Left colon (tissue), 2 donors: ENCODE results near the gene PCP2. TPM values are rescaled to one million over a fixed set of nuclear protein-coding genes. Genes with fewer than 3 reads are reported as not detected.
"Not testable (repeated sequence)": the region's sequence is repeated elsewhere in the genome, so short reads cannot be mapped to it uniquely, and the experiment has no call there.

ENCODE experiments used
- ATAC-seq: fragments of 200-7000 bp; cut with Tn5 transposase; one replicate; pipeline ENCODE4 v1.9.1; 2020; ENCODE audit warnings: mild to moderate bottlenecking, moderate library complexity
- DNase-seq, 2 donors: peaks; one replicate each; pipeline ENCODE4 v3.0.0-alpha.2; 2020
- intact Hi-C, 2 donors: fragments of 100-400 bp; cut with DNase I in 1 of 2; cut with micrococcal nuclease in 1 of 2; formaldehyde crosslinking; loops; one replicate each; pipeline versions ENCODE4 v1.11.2 to v1.14.0; 2022; cut with DNase I, micrococcal nuclease
- total RNA-seq, 2 donors: library from RNA; stranded (reverse); fragmentation: NEBNext Ultra II Directional; extraction: Animal tissue kit (Norgen Biotek cat#: 25700); gene quantifications; one replicate each; pipeline ENCODE4 v1.2.1, GENCODE V29; 2021
- donor health status: DM: no; HTN: no; CAD: no.
- donor health status: DM: yes; HTN: yes; CAD: no.

The PCP2 gene
- total RNA-seq, 2 donors from 2014 or later = 0.73 TPM; not detected in 1

DNA sequence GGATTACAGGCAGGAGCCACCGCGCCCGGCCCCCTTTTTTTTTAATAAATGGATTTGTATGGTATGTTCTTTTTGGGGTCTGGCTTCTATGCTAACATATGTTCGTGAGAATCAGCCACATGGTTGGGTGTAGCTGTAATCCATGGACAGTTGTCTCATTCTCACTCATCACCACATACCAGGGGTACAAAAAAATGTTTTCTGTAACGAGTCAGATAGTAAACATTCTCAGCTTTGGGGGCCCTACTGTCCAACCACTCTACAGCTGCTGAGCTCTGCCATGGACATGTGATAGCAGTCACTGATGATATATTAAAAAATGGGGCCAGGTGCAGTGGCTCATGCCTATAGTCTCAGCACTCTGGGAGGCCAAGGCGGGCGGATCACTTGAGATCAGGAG lies 30.2 kb upstream of the PCP2 start:
- ATAC-seq (no peak), DNase-seq (no peak)
- intact Hi-C loops = no loop called here

- ATAC-seq = no peak
- no peak for DNase-seq
- intact Hi-C loops = no loop called here
Measured at GRCh38 chr19:7662657-7663056, 29.1 kb upstream of the PCP2 start.

GRCh38 chr19:7661744-7662538 lies 28.4 kb upstream of the PCP2 start:
- DNase-seq (no peak), ATAC-seq (no peak)
- intact Hi-C loops = no loop called here

DNA sequence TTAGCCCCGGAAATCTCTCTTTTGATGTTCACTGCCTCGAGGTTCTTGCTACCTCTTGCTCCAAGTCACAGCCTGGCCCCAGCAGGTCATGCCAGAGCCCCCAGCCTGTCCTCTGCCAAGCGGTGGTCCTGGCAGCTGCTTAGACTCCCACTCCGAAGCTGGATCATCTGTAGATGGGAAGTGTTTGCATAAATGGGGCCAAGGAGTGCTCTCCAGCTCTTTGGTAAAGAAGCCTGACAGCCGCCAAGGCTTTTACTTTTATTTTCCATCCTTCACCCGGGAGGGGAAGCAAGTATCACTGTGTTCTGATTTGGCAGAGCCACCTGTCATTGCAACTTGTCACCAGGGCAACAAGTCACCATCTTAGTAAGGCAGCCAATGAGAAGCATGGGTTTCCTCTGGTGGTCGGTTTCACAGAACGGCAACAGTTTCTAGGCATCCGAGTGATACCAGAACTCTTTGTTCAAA lies 24.7 kb upstream of the PCP2 start:
- ATAC-seq (no peak), DNase-seq (no peak)
- intact Hi-C loops = no loop called here

DNA sequence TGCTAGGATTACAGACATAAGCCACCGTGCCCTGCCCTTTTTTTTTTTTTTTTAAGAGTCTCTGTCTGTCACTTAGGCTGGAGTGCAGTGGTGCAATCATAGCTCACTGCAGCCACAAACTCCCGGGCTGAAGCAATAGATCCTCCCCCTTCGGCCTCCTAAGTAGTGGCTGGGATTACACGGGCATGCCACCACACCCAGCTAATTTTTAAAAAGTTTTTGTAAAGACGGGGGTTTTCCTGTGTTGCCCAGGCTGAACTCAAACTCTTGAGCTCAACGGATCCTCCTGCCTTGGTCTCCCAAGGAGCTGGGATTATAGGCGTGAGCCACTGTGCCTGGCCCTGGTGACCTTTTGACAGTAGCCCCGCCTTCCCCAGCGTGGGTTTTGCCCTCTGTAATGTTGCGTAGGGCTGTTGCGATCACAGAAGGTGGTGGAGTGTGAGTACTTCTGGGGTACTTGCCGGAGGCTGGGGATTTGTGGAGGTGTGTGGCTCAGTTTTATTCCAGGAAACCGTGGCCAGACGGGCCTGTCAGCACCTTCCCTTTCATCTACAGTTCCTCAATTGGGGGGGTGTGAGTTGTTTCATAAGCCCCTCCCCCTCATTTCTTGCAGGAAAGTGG lies 23.7 kb upstream of the PCP2 start:
- intact Hi-C loops = no loop called here
- DNase-seq (no peak), ATAC-seq (no peak)

DNA sequence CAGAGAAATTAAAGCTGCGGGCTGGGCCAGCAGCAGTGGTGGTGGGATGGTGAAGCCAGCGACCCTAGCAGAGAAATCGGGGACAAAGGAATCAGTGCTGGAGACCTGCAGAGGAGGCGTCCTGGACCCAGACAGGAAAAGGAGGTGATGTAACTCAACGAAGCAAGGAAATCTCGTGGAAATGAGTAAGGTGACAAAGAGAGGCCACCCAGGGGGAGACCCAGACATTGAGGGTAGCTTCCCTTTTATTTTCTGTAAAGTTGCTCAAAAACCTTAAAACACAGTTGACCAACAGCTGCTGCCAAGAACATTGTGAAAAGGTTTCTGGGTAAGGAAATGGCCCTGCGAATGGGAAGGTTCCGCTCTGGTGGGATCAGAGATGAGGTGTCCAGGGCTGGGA lies 22.1 kb upstream of the PCP2 start:
- no peak for DNase-seq
- intact Hi-C loops = no loop called here
- ATAC-seq = no peak

GRCh38 chr19:7654401-7654800 lies 20.9 kb upstream of the PCP2 start:
- DNase-seq = no peak
- intact Hi-C loops = no loop called here
- ATAC-seq = no peak

- intact Hi-C loops = no loop called here
- peak; percentile 75 for ATAC-seq
- DNase-seq = peak; percentile 75 to 82
Measured at GRCh38 chr19:7652061-7652641, 18.6 kb upstream of the PCP2 start.

DNA sequence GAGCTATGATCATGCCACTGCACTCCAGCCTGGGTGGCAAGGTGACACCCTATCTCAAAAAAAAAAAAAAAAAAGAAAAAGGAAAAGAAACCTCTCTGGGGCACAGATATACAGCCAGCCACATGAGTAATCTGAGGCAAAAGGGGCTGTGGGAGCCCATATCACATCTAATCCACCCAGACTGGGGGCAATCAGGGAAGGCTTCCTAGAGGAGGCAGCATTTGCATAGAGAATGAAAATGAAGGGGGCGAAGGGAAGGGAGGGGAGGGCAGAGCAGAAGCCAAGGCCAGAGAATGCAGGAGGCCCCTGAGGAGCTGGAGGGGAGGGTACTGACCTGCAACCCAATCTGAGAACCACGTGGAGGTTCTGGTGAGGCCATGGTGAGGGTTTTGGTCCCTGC lies 16.6 kb upstream of the PCP2 start:
- ATAC-seq = no peak
- intact Hi-C loops = no loop called here
- no peak for DNase-seq

- no peak for DNase-seq
- no peak for ATAC-seq
- intact Hi-C loops = no loop called here
Measured at GRCh38 chr19:7648265-7649014, 14.9 kb upstream of the PCP2 start.

GRCh38 chr19:7647156-7647555 lies 13.6 kb upstream of the PCP2 start:
- DNase-seq (no peak), ATAC-seq (peak; percentile 2)

GRCh38 chr19:7646426-7646700 lies 12.8 kb upstream of the PCP2 start:
- DNase-seq (no peak), ATAC-seq (no peak)
- intact Hi-C loops = no loop called here

More at GRCh38 chr19:7647156-7647555, 13.6 kb upstream of the PCP2 start:
- intact Hi-C loops = no loop called here

DNA sequence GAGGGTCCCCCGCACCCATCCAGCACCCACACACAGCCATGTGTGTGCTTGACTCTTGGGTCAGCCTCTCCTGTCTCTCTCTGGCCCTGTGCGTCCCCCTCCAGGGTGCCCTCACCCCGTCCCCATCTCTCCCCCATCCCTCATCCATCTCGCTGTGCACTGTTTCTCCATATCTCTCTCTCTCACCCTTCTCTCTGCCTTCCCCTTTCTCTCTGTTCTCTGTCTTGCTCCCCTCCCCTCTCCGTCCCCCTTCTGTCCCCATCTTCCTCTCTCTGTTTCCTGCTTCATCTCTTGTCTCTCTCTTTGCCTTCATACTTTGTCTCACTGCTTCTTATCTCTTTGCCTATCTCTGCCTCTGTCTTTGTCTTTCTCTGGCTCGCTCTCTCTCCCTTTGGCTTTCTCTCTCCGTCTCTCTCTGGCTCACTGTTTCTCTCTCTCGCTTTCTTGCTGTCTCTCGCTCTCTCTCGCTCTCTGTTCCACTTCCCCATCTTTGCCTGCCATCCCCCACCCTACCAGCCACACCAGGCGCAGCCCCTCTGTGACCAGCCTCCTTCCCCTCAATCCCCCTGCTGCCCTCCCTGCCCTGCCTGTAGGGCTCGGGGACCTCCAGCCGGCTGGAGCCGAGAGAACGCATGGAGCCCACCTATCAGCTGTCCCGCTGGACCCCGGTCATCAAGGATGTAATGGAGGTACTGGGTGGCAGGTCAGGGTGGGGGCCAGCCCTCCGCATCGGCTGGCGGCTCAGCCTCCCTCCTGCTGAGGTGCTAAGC lies 12.3 kb upstream of the PCP2 start:
- intact Hi-C loops = no loop called here
- no peak for ATAC-seq
- no peak for DNase-seq

- ATAC-seq (peak; percentile 1), DNase-seq (no peak)
- intact Hi-C loops = no loop called here
Measured at GRCh38 chr19:7645163-7645562, 11.6 kb upstream of the PCP2 start.

DNA sequence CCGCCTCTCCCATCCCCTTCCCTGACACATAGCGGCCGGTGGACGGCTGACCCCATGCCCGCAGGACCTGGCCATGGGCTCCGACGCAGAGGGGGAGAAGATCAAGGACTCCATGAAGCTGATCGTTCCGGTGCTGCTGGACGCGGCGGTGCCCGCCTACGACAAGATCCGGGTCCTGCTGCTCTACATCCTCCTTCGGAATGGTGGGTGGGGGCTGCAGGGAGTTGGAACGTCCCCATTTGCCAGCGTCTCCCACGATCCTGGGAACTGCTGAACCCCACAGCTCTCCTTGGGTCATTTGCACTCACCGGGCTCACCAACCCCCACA lies 11.0 kb upstream of the PCP2 start:
- ATAC-seq = no peak
- no peak for DNase-seq
- intact Hi-C loops = no loop called here

DNA sequence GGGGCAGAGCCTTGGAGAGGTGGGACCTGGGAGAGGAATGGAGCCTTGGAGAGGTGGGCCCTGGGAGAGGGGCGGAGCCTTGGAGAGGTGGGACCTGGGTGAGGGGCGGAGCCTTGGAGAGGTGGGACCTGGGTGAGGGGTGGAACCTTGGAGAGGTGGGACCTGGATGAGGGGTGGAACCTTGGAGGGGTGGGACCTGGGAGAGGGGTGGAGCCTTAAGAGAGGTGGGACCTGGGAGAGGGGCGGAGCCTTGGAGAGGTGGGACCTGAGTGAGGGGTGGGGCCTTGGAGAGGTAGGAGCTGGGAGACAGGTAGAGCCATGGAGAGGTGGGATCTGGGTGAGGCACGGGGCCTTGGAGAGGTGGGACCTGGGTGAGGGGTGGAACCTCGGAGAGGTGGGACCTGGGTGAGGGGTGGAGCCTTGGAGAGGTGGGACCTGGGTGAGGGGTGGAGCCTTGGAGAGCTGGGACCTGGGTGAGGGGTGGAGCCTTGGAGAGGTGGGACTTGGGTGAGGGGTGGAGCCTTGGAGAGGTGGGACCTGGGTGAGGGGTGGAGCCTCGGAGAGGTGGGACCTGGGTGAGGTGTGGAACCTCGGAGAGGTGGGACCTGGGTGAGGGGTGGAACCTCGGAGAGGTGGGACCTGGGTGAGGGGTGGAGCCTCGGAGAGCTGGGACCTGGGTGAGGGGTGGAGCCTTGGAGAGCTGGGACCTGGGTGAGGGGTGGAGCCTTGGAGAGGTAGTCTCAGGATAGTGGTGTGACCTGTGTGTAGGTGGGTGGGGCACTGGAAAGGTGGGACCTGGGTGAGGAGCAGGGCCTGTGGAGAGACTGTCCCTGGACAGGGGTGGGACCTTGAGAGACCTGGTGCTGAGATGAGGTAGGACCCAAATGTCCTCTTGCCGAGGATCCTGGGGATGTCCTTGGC lies 10.4 kb upstream of the PCP2 start:
- peak; percentile 40 for ATAC-seq
- intact Hi-C loops = not testable (repeated sequence)
- DNase-seq = peak in 1 of 2 donors; percentile 54

DNA sequence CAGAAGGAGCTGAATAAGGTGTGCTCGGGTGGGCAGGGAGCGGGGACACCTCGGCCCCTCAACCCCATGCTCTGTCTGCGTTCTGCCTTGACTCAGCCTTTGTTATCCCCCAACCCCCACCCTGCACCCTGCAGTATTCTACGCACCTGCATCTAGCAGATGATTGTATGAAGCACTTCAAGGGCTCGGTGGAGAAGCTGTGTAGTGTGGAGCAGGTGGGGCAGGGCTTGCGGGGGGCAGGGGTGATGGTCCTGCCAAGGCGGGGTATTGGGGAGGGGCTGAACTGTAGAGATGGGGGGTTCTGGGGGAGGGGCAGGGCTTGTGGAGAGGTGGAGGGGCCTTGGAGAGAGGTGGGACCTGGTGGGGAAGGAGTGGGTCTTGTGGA lies 9.5 kb upstream of the PCP2 start:
- intact Hi-C loops = no loop called here
- no peak for ATAC-seq
- no peak for DNase-seq

- ATAC-seq (no peak), DNase-seq (no peak)
- intact Hi-C loops = no loop called here
Measured at GRCh38 chr19:7642295-7643030, 8.9 kb upstream of the PCP2 start.
